GM19239 (cell line): Measurements from ENCODE around the gene ACTN4.

Experiments used
- DNase-seq: peaks from one replicate; pipeline ENCODE4 v3.0.0; 2011; ENCODE audit warnings: low spot score; ENCODE audit not compliant: insufficient read length
- FAIRE-seq: peaks from 2 replicates; lab custom pipeline; 2011; peaks lifted over from hg19 to GRCh38; lab: Jason Lieb, UNC

ACTN4 gene

GRCh38 chr19:38720559-38721236, 73.2 kb downstream of the ACTN4 start:
- DNase-seq, result no peak
- FAIRE-seq, result no peak

- FAIRE-seq, result no peak
- no peak for DNase-seq
Measured at GRCh38 chr19:38721496-38721895, 74.0 kb downstream of the ACTN4 start.

- FAIRE-seq (no peak), DNase-seq (no peak)
Measured at GRCh38 chr19:38721979-38722773, 74.7 kb downstream of the ACTN4 start.

- DNase-seq, result no peak
- no peak for FAIRE-seq
Measured at GRCh38 chr19:38722947-38723605, 75.6 kb downstream of the ACTN4 start.

- DNase-seq (no peak), FAIRE-seq (no peak)
Measured at GRCh38 chr19:38723606-38723965, 76.1 kb downstream of the ACTN4 start.

DNA sequence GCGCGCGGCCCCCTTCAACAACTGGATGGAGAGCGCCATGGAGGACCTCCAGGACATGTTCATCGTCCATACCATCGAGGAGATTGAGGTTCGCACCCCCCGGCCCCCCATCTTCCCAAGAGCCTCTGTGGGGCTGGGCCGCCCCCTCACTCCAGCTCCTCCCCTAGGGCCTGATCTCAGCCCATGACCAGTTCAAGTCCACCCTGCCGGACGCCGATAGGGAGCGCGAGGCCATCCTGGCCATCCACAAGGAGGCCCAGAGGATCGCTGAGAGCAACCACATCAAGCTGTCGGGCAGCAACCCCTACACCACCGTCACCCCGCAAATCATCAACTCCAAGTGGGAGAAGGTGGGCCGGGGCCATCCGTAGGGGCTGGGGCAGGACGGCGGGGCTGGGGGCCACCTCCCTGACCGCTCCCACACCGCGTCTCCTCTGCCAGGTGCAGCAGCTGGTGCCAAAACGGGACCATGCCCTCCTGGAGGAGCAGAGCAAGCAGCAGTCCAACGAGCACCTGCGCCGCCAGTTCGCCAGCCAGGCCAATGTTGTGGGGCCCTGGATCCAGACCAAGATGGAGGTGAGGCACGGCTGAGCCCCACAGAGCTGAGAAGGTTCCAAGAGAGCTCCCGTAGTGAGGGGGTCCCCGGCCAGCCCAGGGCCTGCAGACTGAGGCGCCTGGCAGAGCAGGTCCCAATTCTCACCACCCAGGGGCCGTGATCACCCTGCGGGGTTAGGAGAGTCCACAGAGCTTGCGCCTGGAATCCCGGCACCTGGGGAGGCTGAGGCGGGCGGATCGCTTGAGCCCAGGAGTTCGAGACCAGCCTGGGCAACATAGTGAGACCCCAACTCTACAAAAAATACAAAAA, 76.8 kb downstream of the ACTN4 start:
- DNase-seq, result no peak
- no peak for FAIRE-seq

DNA sequence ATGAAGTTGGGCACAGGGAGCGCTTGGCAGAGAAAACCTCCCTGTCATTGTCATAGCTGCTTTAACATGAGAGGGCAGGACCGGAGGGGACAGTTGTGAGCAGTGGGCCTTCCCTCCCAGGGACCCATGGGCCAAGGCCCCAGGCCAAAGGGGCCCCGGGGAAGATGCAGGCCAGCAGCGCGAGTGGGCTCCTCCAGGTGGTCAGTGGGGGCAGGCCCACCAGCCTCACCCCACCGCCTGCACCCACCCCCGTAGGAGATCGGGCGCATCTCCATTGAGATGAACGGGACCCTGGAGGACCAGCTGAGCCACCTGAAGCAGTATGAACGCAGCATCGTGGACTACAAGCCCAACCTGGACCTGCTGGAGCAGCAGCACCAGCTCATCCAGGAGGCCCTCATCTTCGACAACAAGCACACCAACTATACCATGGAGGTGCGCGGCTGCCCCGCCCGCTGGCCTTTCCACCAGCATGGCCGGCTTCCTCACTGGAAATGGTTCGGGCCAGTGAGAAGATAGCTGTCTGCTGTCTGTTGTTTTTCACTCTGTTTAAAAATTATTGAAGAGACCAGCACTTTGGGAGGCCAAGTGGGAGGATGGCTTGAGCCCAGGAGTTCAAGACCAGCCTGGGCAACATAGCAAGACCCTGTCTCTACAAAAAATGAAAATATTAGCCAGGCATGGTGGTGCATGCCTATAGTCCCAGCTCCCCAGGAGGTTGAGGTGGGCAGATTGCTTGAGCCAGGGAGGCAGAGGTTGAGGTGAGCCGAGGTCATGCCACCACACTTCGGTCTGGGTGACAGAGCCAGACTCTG, 78.2 kb downstream of the ACTN4 start:
- DNase-seq (no peak), FAIRE-seq (no peak)

DNA sequence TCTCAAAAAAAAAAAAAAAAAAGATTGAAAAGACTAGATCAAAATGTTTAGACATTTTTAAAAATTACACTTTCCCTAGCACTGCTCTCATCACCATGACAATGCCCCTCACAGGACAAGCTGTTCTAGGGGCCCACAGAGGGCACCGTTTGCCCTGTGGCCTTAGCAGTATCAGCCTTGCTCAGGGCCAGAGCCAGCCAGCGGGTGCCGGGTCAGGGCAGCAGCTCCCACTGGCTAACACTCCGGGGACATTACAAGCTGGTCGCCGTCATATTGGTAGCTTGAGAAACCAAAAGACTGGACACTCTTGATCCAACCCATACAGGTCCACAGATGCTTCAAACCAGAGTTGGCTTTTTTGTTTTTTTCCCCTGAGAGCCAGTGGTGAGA, 78.8 kb downstream of the ACTN4 start:
- FAIRE-seq (no peak), DNase-seq (no peak)

GRCh38 chr19:38726761-38727301, 79.4 kb downstream of the ACTN4 start:
- no peak for FAIRE-seq
- DNase-seq, result no peak

- DNase-seq (no peak), FAIRE-seq (no peak)
Measured at GRCh38 chr19:38727306-38727867, 79.9 kb downstream of the ACTN4 start.

GRCh38 chr19:38727868-38728660, 80.6 kb downstream of the ACTN4 start:
- FAIRE-seq (no peak), DNase-seq (no peak)

- DNase-seq (no peak), FAIRE-seq (no peak)
Measured at GRCh38 chr19:38728752-38729541, 81.5 kb downstream of the ACTN4 start.

GRCh38 chr19:38729653-38730469, 82.4 kb downstream of the ACTN4 start:
- FAIRE-seq (peak; percentile 87), DNase-seq (peak; percentile 78)

- DNase-seq (no peak), FAIRE-seq (no peak)
Measured at GRCh38 chr19:38730470-38730730, 83.0 kb downstream of the ACTN4 start.

- DNase-seq (no peak), FAIRE-seq (no peak)
Measured at GRCh38 chr19:38730731-38731589, 83.5 kb downstream of the ACTN4 start.
